Thyroid gland (tissue), 4 donors: ENCODE data around the gene PSMG1. TPM values are rescaled to one million over a fixed set of nuclear protein-coding genes. Genes with fewer than 3 reads are reported as not detected.
A peak's percentile ranks its signal among the peaks of the same experiment; 100 is the strongest.

ENCODE experiments used
- DNase-seq, 2 donors: peaks; one replicate each; pipeline ENCODE4 v3.0.0-alpha.2; 2019
- H3K27ac ChIP-seq, 3 donors: fragments of 200-600 bp; sonication (generic); 1 replicate in 2 of 3; 2 replicates in 1 of 3; pipeline ENCODE4 v1.5.1; 2016 to 2019; ENCODE audit warnings: mild to moderate bottlenecking in 1 of 3, moderate library complexity in 1 of 3
- H3K27me3 ChIP-seq: fragments of 200-600 bp; sonication (generic); one replicate; pipeline ENCODE4 v1.5.1; 2019
- H3K36me3 ChIP-seq, 2 donors: fragments of 200-600 bp; sonication (generic); one replicate each; pipeline ENCODE4 v1.5.1; 2016 to 2019
- H3K4me1 ChIP-seq, 2 donors: fragments of 200-600 bp; sonication (generic); one replicate each; pipeline ENCODE4 v1.5.1; 2017 to 2019
- H3K4me3 ChIP-seq, 3 donors: fragments of 200-600 bp; sonication (generic); replicated peaks in 1 of 3; 1 replicate in 2 of 3; 2 replicates in 1 of 3; pipeline ENCODE4 v1.5.1; 2016; ENCODE audit warnings: mild to moderate bottlenecking in 1 of 3
- H3K9me3 ChIP-seq: fragments of 200-600 bp; sonication (generic); one replicate; pipeline ENCODE4 v1.5.1; 2017
- POLR2A ChIP-seq, 2 donors: fragments of 450-650 bp; IDR thresholded peaks; one replicate each; pipeline ENCODE4 v1.6.1; 2017; ENCODE audit warnings: antibody characterized with exemption in 2 of 2, mild to moderate bottlenecking in 2 of 2, moderate library complexity in 1 of 2
- WGBS, 2 donors: methylation state at CpG; one replicate each; pipeline ENCODE4 v1.1.5; 2017; 5-methylcytosine and 5-hydroxymethylcytosine counted together
- intact Hi-C: fragments of 100-400 bp; cut with DNase I; formaldehyde crosslinking; loops from one replicate; pipeline ENCODE4 v1.15.1; 2023
- total RNA-seq, 4 donors: library from RNA; depleted of rRNA; stranded (reverse); fragments of >200 nt; gene quantifications; one replicate each; pipeline ENCODE4 v1.2.3, GENCODE V29; 2016
- TF ChIP-seq, protein P1 (sequence below), 6 experiments: fragments of 200-600 bp in 3 of 6; fragments of 450-650 bp in 3 of 6; sonication (generic) in 3 of 6; IDR thresholded peaks; one replicate each; pipeline ENCODE4 v1.5.1; 2016 to 2019; ENCODE audit warnings: antibody characterized with exemption in 6 of 6, mild to moderate bottlenecking in 2 of 6, inconsistent platforms in 1 of 6, moderate library complexity in 1 of 6

The PSMG1 gene
- total RNA-seq, 4 donors from 2014 or later: 33.0 to 54.2 (median 42.6) TPM

- H3K36me3 ChIP-seq: peaks cover 0 to 3% of the 10 kb centered on the region in 2 donors
These were observed 2.7 kb downstream of the PSMG1 start for GRCh38 chr21:39180429-39181019.

GRCh38 chr21:39178421-39178820 is 4.8 kb downstream of the PSMG1 start:
- Histone ChIP-seq H3K4me3 (no peak overlapping the region), H3K9me3 (no peaks in the 10 kb centered on the region), H3K4me1 (peaks cover 9 to 12% of the 10 kb centered on the region in 2 donors), H3K36me3 (peaks cover 6 to 11% of the 10 kb centered on the region in 2 donors), H3K27me3 (no peaks in the 10 kb centered on the region), H3K27ac (no peak overlapping the region)
- TF ChIP-seq, protein P1, sequence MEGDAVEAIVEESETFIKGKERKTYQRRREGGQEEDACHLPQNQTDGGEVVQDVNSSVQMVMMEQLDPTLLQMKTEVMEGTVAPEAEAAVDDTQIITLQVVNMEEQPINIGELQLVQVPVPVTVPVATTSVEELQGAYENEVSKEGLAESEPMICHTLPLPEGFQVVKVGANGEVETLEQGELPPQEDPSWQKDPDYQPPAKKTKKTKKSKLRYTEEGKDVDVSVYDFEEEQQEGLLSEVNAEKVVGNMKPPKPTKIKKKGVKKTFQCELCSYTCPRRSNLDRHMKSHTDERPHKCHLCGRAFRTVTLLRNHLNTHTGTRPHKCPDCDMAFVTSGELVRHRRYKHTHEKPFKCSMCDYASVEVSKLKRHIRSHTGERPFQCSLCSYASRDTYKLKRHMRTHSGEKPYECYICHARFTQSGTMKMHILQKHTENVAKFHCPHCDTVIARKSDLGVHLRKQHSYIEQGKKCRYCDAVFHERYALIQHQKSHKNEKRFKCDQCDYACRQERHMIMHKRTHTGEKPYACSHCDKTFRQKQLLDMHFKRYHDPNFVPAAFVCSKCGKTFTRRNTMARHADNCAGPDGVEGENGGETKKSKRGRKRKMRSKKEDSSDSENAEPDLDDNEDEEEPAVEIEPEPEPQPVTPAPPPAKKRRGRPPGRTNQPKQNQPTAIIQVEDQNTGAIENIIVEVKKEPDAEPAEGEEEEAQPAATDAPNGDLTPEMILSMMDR (IDR thresholded peaks at IDR 0.05): no peak
- TF ChIP-seq POLR2A (IDR thresholded peaks at IDR 0.05): no peak
- WGBS, 2 donors: 89 to 96% methylated on average over 7 of the region's 7 CpGs
- intact Hi-C loops: no loop called here
- no peak for DNase-seq

More at GRCh38 chr21:39180429-39181019, 2.7 kb downstream of the PSMG1 start:
- no peaks in the 10 kb centered on the region for H3K27me3 ChIP-seq
- peaks cover 12 to 17% of the 10 kb centered on the region in 2 donors for H3K4me1 ChIP-seq
- no peak overlapping the region for H3K4me3 ChIP-seq
- no peaks in the 10 kb centered on the region for H3K9me3 ChIP-seq
- intact Hi-C loops: no loop called here
- WGBS, 2 donors: 87 to 97% methylated on average over 2 of the region's 2 CpGs
- TF ChIP-seq, protein P1 (IDR thresholded peaks at IDR 0.05): no peak
- TF ChIP-seq POLR2A (IDR thresholded peaks at IDR 0.05): no peak
- H3K27ac ChIP-seq: no peak overlapping the region
- no peak for DNase-seq

- Histone ChIP-seq H3K4me3 (no peak overlapping the region), H3K4me1 (no peaks in the 10 kb centered on the region), H3K36me3 (peaks cover 6 to 14% of the 10 kb centered on the region in 2 donors), H3K9me3 (no peaks in the 10 kb centered on the region), H3K27me3 (no peaks in the 10 kb centered on the region), H3K27ac (no peak overlapping the region)
- intact Hi-C loops: no loop called here
- DNase-seq: no peak
- no peak for TF ChIP-seq POLR2A (IDR thresholded peaks at IDR 0.05)
- TF ChIP-seq, protein P1 (IDR thresholded peaks at IDR 0.05): no peak
- 46 to 52% methylated on average over 3 of the region's 3 CpGs for WGBS, 2 donors
These were observed 7.0 kb downstream of the PSMG1 start for GRCh38 chr21:39176271-39176709.

DNA sequence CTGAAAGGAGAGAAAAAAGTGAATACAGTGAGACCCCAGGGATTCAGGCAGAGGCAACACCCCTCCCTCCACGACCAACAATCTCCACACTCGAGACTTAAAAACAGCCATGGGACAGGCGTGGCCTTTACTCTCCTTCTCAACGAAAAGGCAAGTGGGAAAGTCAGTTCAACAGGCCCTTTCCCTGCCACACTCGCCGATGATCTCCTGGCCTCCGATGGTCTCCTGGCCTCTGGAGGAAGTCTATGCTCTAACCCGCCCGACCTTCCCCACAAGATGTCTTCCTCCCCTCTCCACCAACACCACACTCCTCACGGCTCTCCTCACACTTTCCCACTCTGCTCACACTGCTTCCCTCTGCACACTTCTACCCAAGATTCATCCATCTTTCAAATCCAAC is 7.6 kb downstream of the PSMG1 start:
- Histone ChIP-seq H3K36me3 (peaks cover 6 to 16% of the 10 kb centered on the region in 2 donors), H3K4me1 (no peaks in the 10 kb centered on the region), H3K27me3 (no peaks in the 10 kb centered on the region), H3K9me3 (no peaks in the 10 kb centered on the region), H3K27ac (no peak overlapping the region), H3K4me3 (no peak overlapping the region)
- no peak for DNase-seq
- 84 to 85% methylated on average over 10 of the region's 10 CpGs for WGBS, 2 donors
- intact Hi-C loops: no loop called here
- TF ChIP-seq, protein P1 (IDR thresholded peaks at IDR 0.05): no peak
- TF ChIP-seq POLR2A (IDR thresholded peaks at IDR 0.05): no peak

DNA sequence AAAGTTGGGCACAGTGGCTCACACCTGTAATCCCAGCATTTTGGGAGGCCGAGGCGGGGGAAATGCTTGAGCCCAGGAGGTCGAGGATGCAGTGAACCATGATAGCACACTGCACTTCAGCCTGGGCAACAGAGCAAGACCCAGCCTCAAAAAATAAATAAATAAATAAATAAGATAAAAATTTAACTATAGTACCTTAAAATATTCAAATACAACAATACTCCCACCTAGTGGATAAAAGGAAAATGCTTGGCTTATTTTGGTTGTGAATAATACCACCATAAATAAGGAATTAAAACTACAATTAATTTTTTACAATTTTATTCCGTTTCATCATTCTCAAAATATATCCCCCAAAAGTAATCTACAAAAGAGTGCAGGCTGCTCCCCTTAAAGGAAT is 8.1 kb downstream of the PSMG1 start:
- no peaks in the 10 kb centered on the region for H3K27me3 ChIP-seq
- 80% methylated on average over 4 of the region's 4 CpGs for WGBS, 2 donors
- no peak for DNase-seq
- no peaks in the 10 kb centered on the region for H3K4me1 ChIP-seq
- intact Hi-C loops: no loop called here
- no peaks in the 10 kb centered on the region for H3K9me3 ChIP-seq
- no peak for TF ChIP-seq POLR2A (IDR thresholded peaks at IDR 0.05)
- TF ChIP-seq, protein P1 (IDR thresholded peaks at IDR 0.05): peak in 5 of 6 experiments; percentile 20 to 59 (median 35)
- H3K27ac ChIP-seq: no peak overlapping the region
- H3K36me3 ChIP-seq: peaks cover 6 to 16% of the 10 kb centered on the region in 2 donors
- no peak overlapping the region for H3K4me3 ChIP-seq
